ENCODE results near the gene BASP1. TPM values are rescaled to one million over a fixed set of nuclear protein-coding genes. Genes with fewer than 3 reads are reported as not detected.

Gene BASP1
- total RNA-seq, 4 donors from 2014 or later: 46.0 to 54.6 (median 49.8) TPM

GRCh38 chr5:17239953-17240352, 22.5 kb downstream of the BASP1 start:
- Histone ChIP-seq H3K9me3 (no peaks in the 10 kb centered on the region), H3K4me3 (no peak overlapping the region), H3K36me3 (no peaks in the 10 kb centered on the region), H3K27me3 (no peaks in the 10 kb centered on the region), H3K27ac (no peak overlapping the region), H3K4me1 (no peaks in the 10 kb centered on the region)
- WGBS, 2 donors: 97% methylated on average over 6 of the region's 6 CpGs
- no peak for TF ChIP-seq POLR2A (IDR thresholded peaks at IDR 0.05)
- TF ChIP-seq EP300 (IDR thresholded peaks at IDR 0.05): no peak
- no peak for TF ChIP-seq CTCF (IDR thresholded peaks at IDR 0.05)
- no peak for DNase-seq (ENCODE audit: low spot score in 2 of 2)

- H3K4me1 ChIP-seq: no peaks in the 10 kb centered on the region
Observed at GRCh38 chr5:17240487-17240886, 23.1 kb downstream of the BASP1 start.

GRCh38 chr5:17241635-17242034, 24.2 kb downstream of the BASP1 start:
- TF ChIP-seq EP300 (IDR thresholded peaks at IDR 0.05) (no peak), POLR2A (IDR thresholded peaks at IDR 0.05) (no peak), CTCF (IDR thresholded peaks at IDR 0.05) (no peak)
- no peaks in the 10 kb centered on the region for H3K36me3 ChIP-seq
- no peak overlapping the region for H3K27ac ChIP-seq
- H3K27me3 ChIP-seq: no peaks in the 10 kb centered on the region
- H3K4me3 ChIP-seq: no peak overlapping the region
- no peaks in the 10 kb centered on the region for H3K9me3 ChIP-seq
- no peak for DNase-seq (ENCODE audit: low spot score in 2 of 2)
- H3K4me1 ChIP-seq: no peaks in the 10 kb centered on the region
- 72 to 86% methylated on average over 7 of the region's 7 CpGs for WGBS, 2 donors

More at GRCh38 chr5:17240487-17240886, 23.1 kb downstream of the BASP1 start:
- 100% methylated on average over 1 of the region's 1 CpG for WGBS, 2 donors
- no peak overlapping the region for H3K4me3 ChIP-seq
- H3K27ac ChIP-seq: no peak overlapping the region
- DNase-seq (ENCODE audit: low spot score in 2 of 2): no peak
- no peaks in the 10 kb centered on the region for H3K27me3 ChIP-seq
- TF ChIP-seq EP300 (IDR thresholded peaks at IDR 0.05): no peak
- no peak for TF ChIP-seq CTCF (IDR thresholded peaks at IDR 0.05)
- TF ChIP-seq POLR2A (IDR thresholded peaks at IDR 0.05): no peak
- H3K36me3 ChIP-seq: no peaks in the 10 kb centered on the region
- no peaks in the 10 kb centered on the region for H3K9me3 ChIP-seq

- 80 to 83% methylated on average over 12 of the region's 12 CpGs for WGBS, 2 donors
Observed at GRCh38 chr5:17243287-17244063, 26.0 kb downstream of the BASP1 start.

More at GRCh38 chr5:17243287-17244063, 26.0 kb downstream of the BASP1 start:
- H3K4me3 ChIP-seq: no peak overlapping the region
- DNase-seq (ENCODE audit: low spot score in 2 of 2): no peak
- H3K4me1 ChIP-seq: no peaks in the 10 kb centered on the region
- H3K36me3 ChIP-seq: no peaks in the 10 kb centered on the region
- no peaks in the 10 kb centered on the region for H3K27me3 ChIP-seq
- no peaks in the 10 kb centered on the region for H3K9me3 ChIP-seq
- H3K27ac ChIP-seq: no peak overlapping the region
- TF ChIP-seq CTCF (IDR thresholded peaks at IDR 0.05): no peak
